ENCODE data around the gene AFF3.

The AFF3 gene

GRCh38 chr2:99926986-99927385 is 215.4 kb downstream of the AFF3 start:
- Histone ChIP-seq H3K4me3 (ENCODE audit: low read depth, low read length, poor library complexity, severe bottlenecking) (no peak overlapping the region), H3K9ac (ENCODE audit: low read length) (no peak overlapping the region), H2AFZ (ENCODE audit: low read length) (no peak overlapping the region), H3K9me2 (ENCODE audit: low read depth, low read length) (no peaks in the 10 kb centered on the region), H3K4me2 (ENCODE audit: low read length) (no peak overlapping the region), H3F3A (ENCODE audit: insufficient read depth, low read length) (no peaks in the 10 kb centered on the region), H4K20me1 (ENCODE audit: insufficient read depth, low read length) (no peaks in the 10 kb centered on the region), H3K27ac (ENCODE audit: low read depth, low read length, poor library complexity, severe bottlenecking) (peak overlapping the region; percentile 72), H3K79me2 (ENCODE audit: insufficient read depth, low read length) (peaks cover 8% of the 10 kb centered on the region), H3K9me3 (ENCODE audit: low read length) (no peaks in the 10 kb centered on the region), H3K36me3 (ENCODE audit: insufficient read depth, low read length) (peaks cover 79% of the 10 kb centered on the region), H3K27me3 (ENCODE audit: insufficient read depth, low read length) (no peaks in the 10 kb centered on the region), H3K4me1 (ENCODE audit: insufficient read depth, low read length, severe bottlenecking) (peaks cover 40% of the 10 kb centered on the region)
- TF ChIP-seq EZH2 (IDR thresholded peaks at IDR 0.05; ENCODE audit: borderline replicate concordance, low read length) (no peak), CTCF (IDR thresholded peaks at IDR 0.05; ENCODE audit: low read length) (no peak)

DNA sequence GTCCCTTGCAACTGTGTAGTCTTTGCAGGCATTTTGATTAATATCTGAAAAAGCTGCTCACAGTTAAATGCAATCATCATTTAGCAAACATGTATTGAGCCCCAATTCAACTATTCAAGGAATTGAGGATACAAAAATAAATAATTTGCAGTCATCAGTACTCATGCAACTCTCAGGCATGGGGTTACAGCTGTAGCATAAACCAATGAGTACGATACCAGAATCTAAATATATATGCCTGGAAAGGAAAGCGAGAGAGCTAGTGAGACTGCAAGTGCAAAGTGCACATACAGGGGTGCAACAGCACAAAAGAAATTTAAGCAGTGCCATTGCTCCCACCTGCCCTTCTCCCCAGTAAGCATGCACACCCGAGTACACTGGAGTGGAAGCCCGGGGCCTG is 216.4 kb downstream of the AFF3 start:
- TF ChIP-seq CTCF (IDR thresholded peaks at IDR 0.05; ENCODE audit: low read length) (no peak), EZH2 (IDR thresholded peaks at IDR 0.05; ENCODE audit: borderline replicate concordance, low read length) (no peak)
- H3F3A ChIP-seq (ENCODE audit: insufficient read depth, low read length), result no peaks in the 10 kb centered on the region
- no peaks in the 10 kb centered on the region for H3K27me3 ChIP-seq (ENCODE audit: insufficient read depth, low read length)
- H3K4me2 ChIP-seq (ENCODE audit: low read length), result no peak overlapping the region
- H4K20me1 ChIP-seq (ENCODE audit: insufficient read depth, low read length), result no peaks in the 10 kb centered on the region
- H3K4me1 ChIP-seq (ENCODE audit: insufficient read depth, low read length, severe bottlenecking), result peaks cover 30% of the 10 kb centered on the region
- H3K79me2 ChIP-seq (ENCODE audit: insufficient read depth, low read length), result peaks cover 18% of the 10 kb centered on the region
- H3K4me3 ChIP-seq (ENCODE audit: low read depth, low read length, poor library complexity, severe bottlenecking), result no peak overlapping the region
- no peak overlapping the region for H3K9ac ChIP-seq (ENCODE audit: low read length)
- H3K9me3 ChIP-seq (ENCODE audit: low read length), result no peaks in the 10 kb centered on the region
- H3K36me3 ChIP-seq (ENCODE audit: insufficient read depth, low read length), result peaks cover 79% of the 10 kb centered on the region
- no peak overlapping the region for H2AFZ ChIP-seq (ENCODE audit: low read length)
- no peak overlapping the region for H3K27ac ChIP-seq (ENCODE audit: low read depth, low read length, poor library complexity, severe bottlenecking)
- H3K9me2 ChIP-seq (ENCODE audit: low read depth, low read length), result no peaks in the 10 kb centered on the region

DNA sequence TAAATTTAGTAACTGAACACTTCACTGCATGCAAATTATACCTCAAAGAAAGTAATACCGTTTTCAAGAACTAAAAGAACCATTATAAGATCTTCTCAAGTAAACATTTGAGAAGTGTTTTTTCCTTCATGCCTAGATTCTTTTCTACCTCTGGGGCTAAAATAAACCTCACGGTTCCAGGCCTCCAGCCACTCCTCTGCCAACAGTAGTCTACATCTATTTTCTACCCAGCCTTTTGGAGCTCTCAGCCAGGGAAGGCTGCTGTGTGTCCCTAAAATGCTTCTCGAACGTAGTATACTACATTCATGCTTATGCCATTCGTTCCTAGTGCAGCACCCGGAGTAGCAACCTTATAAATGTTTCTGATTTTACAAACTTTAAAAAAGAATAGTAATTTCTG is 219.7 kb downstream of the AFF3 start:
- peaks cover 43% of the 10 kb centered on the region for H3K79me2 ChIP-seq (ENCODE audit: insufficient read depth, low read length)
- H4K20me1 ChIP-seq (ENCODE audit: insufficient read depth, low read length), result 0 out of 2 replicates have a peak, but pooled peaks cover 2% of the 10 kb centered on the region
- no peak for TF ChIP-seq CTCF (IDR thresholded peaks at IDR 0.05; ENCODE audit: low read length)
- TF ChIP-seq EZH2 (IDR thresholded peaks at IDR 0.05; ENCODE audit: borderline replicate concordance, low read length), result no peak
- peaks cover 70% of the 10 kb centered on the region for H3K36me3 ChIP-seq (ENCODE audit: insufficient read depth, low read length)
- H3K4me3 ChIP-seq (ENCODE audit: low read depth, low read length, poor library complexity, severe bottlenecking), result no peak overlapping the region
- no peaks in the 10 kb centered on the region for H3F3A ChIP-seq (ENCODE audit: insufficient read depth, low read length)
- no peaks in the 10 kb centered on the region for H3K4me1 ChIP-seq (ENCODE audit: insufficient read depth, low read length, severe bottlenecking)
- H3K9ac ChIP-seq (ENCODE audit: low read length), result no peak overlapping the region
- no peaks in the 10 kb centered on the region for H3K9me3 ChIP-seq (ENCODE audit: low read length)
- no peaks in the 10 kb centered on the region for H3K9me2 ChIP-seq (ENCODE audit: low read depth, low read length)
- no peak overlapping the region for H3K27ac ChIP-seq (ENCODE audit: low read depth, low read length, poor library complexity, severe bottlenecking)
- no peak overlapping the region for H2AFZ ChIP-seq (ENCODE audit: low read length)
- H3K4me2 ChIP-seq (ENCODE audit: low read length), result no peak overlapping the region
- no peaks in the 10 kb centered on the region for H3K27me3 ChIP-seq (ENCODE audit: insufficient read depth, low read length)

Measured in OCI-LY1 (cell line).